VCaP (cell line): ENCODE measurements around the gene PPIC.
"Not testable (repeated sequence)": the region's sequence is repeated elsewhere in the genome, so short reads cannot be mapped to it uniquely, and the experiment has no call there.

Experiments used
- H3K27ac ChIP-seq: fragments of 450-650 bp; 2 replicates; pipeline ENCODE4 v1.5.1; 2017
- TF ChIP-seq, protein P1 (sequence below): fragments of 450-650 bp; conservative IDR thresholded peaks from 2 replicates; pipeline ENCODE4 v1.5.1; 2017; ENCODE audit warnings: mild to moderate bottlenecking, moderate library complexity

PPIC gene

DNA sequence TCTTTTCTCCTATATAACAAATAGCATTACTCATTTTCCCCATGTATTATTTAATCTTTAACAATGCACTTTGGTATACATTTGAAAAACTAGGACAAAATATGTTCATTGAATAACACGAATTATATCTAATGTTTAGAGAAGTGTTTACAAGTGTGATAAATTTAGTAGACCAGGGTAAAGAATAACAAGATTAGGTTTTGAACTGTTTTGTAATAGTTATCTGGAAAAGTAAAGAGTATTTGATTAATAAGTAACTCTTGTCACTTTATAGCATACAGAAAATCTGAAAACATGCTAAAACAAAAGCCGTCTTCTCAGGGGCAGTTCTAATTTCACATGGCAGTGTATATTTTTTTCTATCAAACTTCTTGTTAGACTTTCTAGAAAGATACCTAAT lies 58.5 kb downstream of the PPIC start:
- TF ChIP-seq, protein P1, sequence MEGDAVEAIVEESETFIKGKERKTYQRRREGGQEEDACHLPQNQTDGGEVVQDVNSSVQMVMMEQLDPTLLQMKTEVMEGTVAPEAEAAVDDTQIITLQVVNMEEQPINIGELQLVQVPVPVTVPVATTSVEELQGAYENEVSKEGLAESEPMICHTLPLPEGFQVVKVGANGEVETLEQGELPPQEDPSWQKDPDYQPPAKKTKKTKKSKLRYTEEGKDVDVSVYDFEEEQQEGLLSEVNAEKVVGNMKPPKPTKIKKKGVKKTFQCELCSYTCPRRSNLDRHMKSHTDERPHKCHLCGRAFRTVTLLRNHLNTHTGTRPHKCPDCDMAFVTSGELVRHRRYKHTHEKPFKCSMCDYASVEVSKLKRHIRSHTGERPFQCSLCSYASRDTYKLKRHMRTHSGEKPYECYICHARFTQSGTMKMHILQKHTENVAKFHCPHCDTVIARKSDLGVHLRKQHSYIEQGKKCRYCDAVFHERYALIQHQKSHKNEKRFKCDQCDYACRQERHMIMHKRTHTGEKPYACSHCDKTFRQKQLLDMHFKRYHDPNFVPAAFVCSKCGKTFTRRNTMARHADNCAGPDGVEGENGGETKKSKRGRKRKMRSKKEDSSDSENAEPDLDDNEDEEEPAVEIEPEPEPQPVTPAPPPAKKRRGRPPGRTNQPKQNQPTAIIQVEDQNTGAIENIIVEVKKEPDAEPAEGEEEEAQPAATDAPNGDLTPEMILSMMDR, result no peak

DNA sequence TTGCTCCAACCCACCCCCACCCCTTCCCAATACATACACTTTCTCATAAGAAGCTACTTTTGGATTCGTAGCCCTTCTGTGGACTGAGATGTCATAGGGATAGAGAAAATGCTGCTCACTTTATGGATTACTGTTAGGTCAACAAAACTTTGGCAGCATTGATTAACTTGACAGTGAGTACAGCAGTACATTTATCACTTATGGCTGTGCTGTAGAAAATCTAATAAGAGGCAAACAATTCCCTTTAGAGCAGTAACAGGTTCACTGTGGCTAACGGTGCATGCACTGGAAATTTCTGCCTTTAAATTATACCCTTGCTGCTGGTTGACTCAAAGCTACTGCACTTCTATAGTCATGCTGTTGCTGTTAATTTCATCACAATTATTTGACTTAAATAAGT lies 59.2 kb downstream of the PPIC start:
- TF ChIP-seq, protein P1, result no peak
- no peak overlapping the region for H3K27ac ChIP-seq

More for the DNA sequence above, 58.5 kb downstream of the PPIC start:
- H3K27ac ChIP-seq, result no peak overlapping the region

DNA sequence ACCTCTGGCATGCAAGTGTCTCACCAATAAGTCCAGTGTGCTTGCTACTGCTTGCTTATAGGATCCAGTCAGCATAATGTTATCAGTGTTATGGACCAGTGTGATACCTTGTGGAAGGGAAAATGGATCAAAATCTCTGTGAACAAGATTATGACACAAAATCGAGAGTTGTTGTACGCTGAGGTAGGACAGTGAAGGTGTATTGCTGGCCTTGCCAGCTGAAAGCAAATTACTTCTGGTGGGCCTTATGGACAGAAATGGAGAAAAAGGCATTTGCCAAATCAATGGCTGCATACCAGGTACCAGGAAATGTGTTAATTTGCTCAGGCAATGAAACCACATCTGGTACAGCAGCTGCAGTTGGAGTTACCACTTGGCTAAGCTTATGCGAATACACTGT lies 62.3 kb downstream of the PPIC start:
- not testable (repeated sequence) for H3K27ac ChIP-seq

DNA sequence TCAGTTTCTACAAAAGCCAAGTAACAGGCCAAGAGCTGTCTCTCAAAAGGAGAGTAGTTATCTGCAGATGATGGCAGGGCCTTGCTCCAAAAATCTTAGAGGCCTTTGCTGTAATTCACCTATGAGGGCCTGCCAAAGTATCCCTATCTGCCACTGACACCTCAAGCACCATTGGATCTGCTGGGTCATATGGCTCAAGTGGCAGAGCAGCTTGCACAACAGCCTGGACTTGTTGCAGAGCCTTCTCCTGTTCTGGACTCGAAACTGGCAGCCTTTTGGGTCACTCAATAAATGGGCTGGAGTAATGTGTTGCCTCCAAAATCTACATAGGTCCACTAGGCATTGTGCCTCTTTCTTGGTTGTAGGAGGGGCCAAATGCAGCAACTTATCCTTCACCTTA lies 62.8 kb downstream of the PPIC start:
- H3K27ac ChIP-seq, result not testable (repeated sequence)
